WTC11 (cell line): ENCODE data around the gene TLCD3B.
A peak's percentile ranks its signal among the peaks of the same experiment; 100 is the strongest.

ENCODE experiments used
- ATF1 ChIP-seq: sonication (generic); formaldehyde crosslinking; IDR thresholded peaks from 2 replicates; pipeline ENCODE4 v1.8.1; 2023; ENCODE audit warnings: mild to moderate bottlenecking, moderate library complexity, missing genetic modification reagents
- ELF4 ChIP-seq: sonication (generic); formaldehyde crosslinking; IDR thresholded peaks from 2 replicates; pipeline ENCODE4 v1.8.1; 2022; ENCODE audit warnings: low read depth, mild to moderate bottlenecking, moderate library complexity, missing genetic modification reagents
- ETV6 ChIP-seq: sonication (generic); formaldehyde crosslinking; IDR thresholded peaks from 2 replicates; pipeline ENCODE4 v1.8.1; 2022; ENCODE audit warnings: mild to moderate bottlenecking, missing genetic modification reagents
- TF ChIP-seq, protein P1 (sequence below): sonication (generic); formaldehyde crosslinking; IDR thresholded peaks from 2 replicates; pipeline ENCODE4 v1.8.0; 2023; ENCODE audit warnings: missing genetic modification reagents, mild to moderate bottlenecking, borderline replicate concordance
- TF ChIP-seq, protein P2 (sequence below): fragments of 200-600 bp; IDR thresholded peaks from 2 replicates; pipeline ENCODE4 v1.8.0; 2022; ENCODE audit warnings: antibody characterized with exemption
- TF ChIP-seq, protein P3 (sequence below): sonication (generic); formaldehyde crosslinking; IDR thresholded peaks from 2 replicates; pipeline ENCODE4 v1.8.0; 2022; ENCODE audit warnings: mild to moderate bottlenecking, missing genetic modification reagents

DNA sequence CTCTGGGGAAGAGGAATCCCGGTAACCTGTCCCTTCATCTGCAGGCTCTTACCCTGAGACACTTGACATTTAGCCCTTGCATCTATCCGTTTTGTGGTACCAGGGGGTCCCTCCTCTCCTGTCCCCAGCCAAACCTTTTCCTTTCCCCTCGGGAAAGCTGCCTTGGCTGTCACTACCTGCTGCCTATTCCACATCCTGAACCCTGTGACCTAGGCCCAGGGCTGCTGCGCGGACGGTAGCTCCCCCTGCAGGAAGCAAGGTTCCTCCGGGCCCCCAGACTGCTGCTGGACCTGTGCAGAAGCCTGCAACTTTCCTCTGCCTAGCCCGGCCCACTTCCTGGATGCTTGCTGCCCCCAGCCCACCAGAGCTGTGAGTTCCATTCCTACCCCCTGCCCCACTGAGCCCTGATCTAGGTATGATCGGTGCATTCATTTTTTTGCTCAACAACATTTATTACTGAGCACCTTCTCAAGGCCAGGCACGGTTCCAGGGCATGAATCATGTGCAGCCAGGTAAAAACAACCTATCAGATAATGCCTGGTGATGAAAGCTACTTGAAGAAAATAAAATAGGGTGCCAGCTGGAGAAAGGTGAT, 24.0 kb upstream of the TLCD3B start:
- TF ChIP-seq, protein P1, sequence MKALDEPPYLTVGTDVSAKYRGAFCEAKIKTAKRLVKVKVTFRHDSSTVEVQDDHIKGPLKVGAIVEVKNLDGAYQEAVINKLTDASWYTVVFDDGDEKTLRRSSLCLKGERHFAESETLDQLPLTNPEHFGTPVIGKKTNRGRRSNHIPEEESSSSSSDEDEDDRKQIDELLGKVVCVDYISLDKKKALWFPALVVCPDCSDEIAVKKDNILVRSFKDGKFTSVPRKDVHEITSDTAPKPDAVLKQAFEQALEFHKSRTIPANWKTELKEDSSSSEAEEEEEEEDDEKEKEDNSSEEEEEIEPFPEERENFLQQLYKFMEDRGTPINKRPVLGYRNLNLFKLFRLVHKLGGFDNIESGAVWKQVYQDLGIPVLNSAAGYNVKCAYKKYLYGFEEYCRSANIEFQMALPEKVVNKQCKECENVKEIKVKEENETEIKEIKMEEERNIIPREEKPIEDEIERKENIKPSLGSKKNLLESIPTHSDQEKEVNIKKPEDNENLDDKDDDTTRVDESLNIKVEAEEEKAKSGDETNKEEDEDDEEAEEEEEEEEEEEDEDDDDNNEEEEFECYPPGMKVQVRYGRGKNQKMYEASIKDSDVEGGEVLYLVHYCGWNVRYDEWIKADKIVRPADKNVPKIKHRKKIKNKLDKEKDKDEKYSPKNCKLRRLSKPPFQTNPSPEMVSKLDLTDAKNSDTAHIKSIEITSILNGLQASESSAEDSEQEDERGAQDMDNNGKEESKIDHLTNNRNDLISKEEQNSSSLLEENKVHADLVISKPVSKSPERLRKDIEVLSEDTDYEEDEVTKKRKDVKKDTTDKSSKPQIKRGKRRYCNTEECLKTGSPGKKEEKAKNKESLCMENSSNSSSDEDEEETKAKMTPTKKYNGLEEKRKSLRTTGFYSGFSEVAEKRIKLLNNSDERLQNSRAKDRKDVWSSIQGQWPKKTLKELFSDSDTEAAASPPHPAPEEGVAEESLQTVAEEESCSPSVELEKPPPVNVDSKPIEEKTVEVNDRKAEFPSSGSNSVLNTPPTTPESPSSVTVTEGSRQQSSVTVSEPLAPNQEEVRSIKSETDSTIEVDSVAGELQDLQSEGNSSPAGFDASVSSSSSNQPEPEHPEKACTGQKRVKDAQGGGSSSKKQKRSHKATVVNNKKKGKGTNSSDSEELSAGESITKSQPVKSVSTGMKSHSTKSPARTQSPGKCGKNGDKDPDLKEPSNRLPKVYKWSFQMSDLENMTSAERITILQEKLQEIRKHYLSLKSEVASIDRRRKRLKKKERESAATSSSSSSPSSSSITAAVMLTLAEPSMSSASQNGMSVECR = no peak
- TF ChIP-seq, protein P2, sequence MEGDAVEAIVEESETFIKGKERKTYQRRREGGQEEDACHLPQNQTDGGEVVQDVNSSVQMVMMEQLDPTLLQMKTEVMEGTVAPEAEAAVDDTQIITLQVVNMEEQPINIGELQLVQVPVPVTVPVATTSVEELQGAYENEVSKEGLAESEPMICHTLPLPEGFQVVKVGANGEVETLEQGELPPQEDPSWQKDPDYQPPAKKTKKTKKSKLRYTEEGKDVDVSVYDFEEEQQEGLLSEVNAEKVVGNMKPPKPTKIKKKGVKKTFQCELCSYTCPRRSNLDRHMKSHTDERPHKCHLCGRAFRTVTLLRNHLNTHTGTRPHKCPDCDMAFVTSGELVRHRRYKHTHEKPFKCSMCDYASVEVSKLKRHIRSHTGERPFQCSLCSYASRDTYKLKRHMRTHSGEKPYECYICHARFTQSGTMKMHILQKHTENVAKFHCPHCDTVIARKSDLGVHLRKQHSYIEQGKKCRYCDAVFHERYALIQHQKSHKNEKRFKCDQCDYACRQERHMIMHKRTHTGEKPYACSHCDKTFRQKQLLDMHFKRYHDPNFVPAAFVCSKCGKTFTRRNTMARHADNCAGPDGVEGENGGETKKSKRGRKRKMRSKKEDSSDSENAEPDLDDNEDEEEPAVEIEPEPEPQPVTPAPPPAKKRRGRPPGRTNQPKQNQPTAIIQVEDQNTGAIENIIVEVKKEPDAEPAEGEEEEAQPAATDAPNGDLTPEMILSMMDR = peak; percentile 43; the same call in 1 of the 2 replicates
- TF ChIP-seq ETV6 (CRISPR knock-in tag) (no peak), ELF4 (no peak), ATF1 (no peak)
- TF ChIP-seq, protein P3, sequence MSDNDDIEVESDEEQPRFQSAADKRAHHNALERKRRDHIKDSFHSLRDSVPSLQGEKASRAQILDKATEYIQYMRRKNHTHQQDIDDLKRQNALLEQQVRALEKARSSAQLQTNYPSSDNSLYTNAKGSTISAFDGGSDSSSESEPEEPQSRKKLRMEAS = no peak
